ENCODE data around the gene ITGAV.
"Not testable (repeated sequence)": the region's sequence is repeated elsewhere in the genome, so short reads cannot be mapped to it uniquely, and the experiment has no call there.

The ITGAV gene

DNA sequence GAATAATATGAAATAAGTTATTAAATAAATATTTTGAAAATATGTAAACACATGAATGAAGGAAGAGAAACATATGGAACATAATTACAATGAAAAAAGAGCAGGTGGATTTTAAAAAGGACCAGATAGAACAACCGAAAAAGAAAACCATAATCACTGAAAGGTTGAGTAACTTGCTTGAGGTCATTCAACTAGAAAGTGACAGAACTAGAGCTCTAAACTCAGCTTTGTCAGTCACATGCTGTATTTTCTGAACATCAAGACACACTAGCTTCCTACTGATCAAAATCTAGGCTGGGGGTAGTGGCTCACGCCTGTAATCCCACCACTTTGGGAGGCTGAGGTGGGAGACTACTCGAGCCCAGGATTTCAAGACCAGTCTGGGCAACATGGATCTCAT lies 30.0 kb upstream of the ITGAV start:
- Mint-ChIP-seq H3K27me3 (ENCODE audit: low read depth) (no peaks in the 10 kb centered on the region), H3K36me3 (ENCODE audit: low read depth) (no peaks in the 10 kb centered on the region), H3K27ac (no peak overlapping the region), H3K4me3 (no peak overlapping the region), H3K4me1 (no peaks in the 10 kb centered on the region), H3K9me3 (peaks cover 6% of the 10 kb centered on the region)
- TF ChIP-seq, protein P1, sequence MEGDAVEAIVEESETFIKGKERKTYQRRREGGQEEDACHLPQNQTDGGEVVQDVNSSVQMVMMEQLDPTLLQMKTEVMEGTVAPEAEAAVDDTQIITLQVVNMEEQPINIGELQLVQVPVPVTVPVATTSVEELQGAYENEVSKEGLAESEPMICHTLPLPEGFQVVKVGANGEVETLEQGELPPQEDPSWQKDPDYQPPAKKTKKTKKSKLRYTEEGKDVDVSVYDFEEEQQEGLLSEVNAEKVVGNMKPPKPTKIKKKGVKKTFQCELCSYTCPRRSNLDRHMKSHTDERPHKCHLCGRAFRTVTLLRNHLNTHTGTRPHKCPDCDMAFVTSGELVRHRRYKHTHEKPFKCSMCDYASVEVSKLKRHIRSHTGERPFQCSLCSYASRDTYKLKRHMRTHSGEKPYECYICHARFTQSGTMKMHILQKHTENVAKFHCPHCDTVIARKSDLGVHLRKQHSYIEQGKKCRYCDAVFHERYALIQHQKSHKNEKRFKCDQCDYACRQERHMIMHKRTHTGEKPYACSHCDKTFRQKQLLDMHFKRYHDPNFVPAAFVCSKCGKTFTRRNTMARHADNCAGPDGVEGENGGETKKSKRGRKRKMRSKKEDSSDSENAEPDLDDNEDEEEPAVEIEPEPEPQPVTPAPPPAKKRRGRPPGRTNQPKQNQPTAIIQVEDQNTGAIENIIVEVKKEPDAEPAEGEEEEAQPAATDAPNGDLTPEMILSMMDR (IDR thresholded peaks at IDR 0.05; ENCODE audit: unreplicated experiment in 3 of 3): no peak

DNA sequence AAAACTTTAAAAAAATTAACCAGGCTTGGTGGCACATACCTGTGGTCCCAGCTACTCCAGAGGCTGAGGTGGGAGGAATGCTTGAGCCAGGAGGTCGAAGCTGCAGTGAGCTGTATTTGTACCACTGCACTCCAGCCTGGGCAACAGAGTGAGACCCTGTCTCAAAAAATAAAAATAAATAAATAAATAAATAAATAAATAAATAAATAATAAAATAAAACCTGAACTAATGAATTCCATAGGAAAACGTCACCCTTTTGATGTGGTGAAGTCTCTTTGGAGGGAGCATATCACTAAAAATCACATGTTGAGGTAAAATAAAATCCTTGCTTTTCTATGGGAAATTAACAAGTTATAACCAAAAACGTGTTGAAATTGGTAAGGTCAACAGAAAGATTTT lies 29.6 kb upstream of the ITGAV start:
- Mint-ChIP-seq H3K4me1 (no peaks in the 10 kb centered on the region), H3K27me3 (ENCODE audit: low read depth) (no peaks in the 10 kb centered on the region), H3K27ac (no peak overlapping the region), H3K36me3 (ENCODE audit: low read depth) (no peaks in the 10 kb centered on the region), H3K9me3 (peaks cover 6% of the 10 kb centered on the region), H3K4me3 (no peak overlapping the region)
- TF ChIP-seq, protein P1 (IDR thresholded peaks at IDR 0.05; ENCODE audit: unreplicated experiment in 3 of 3): no peak

DNA sequence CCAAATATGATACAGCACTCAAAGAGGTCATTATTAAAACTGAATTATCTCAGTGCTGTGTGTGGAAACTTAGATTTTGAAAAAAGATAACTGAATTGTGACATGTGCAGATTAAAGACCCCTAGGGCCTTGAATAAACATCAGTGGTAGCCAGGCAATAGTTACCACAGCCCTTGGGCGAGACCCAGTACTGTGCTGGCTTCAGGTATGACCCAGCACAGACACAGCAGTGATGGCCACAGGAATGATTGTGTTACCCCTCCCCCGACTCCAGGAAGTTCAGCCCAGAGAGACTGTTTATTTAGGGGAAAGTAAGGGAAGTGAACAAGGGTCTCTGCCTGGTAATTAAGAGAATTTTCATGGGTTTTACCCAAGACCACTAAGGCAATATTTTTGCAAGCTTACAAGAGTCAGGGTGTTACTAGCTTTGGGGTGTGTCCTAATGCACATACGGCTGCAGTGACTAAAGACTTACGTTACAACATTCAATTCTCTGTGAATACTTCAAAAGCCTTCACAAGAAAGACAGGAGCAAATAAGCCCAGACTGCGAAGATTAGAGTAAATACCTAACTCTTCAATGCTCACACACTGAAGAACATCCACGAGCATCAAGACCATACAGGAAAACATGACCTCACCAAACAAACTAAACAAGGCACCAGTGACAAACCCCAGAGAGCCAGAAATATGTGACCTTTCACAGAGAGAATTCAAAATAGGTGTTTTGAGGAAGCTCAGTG lies 28.2 kb upstream of the ITGAV start:
- peaks cover 6% of the 10 kb centered on the region for H3K9me3 Mint-ChIP-seq
- no peak overlapping the region for H3K27ac Mint-ChIP-seq
- H3K36me3 Mint-ChIP-seq (ENCODE audit: low read depth): no peaks in the 10 kb centered on the region
- H3K4me3 Mint-ChIP-seq: no peak overlapping the region
- H3K4me1 Mint-ChIP-seq: no peaks in the 10 kb centered on the region
- TF ChIP-seq, protein P1 (IDR thresholded peaks at IDR 0.05; ENCODE audit: unreplicated experiment in 3 of 3): no peak
- peaks cover 4% of the 10 kb centered on the region for H3K27me3 Mint-ChIP-seq (ENCODE audit: low read depth)

DNA sequence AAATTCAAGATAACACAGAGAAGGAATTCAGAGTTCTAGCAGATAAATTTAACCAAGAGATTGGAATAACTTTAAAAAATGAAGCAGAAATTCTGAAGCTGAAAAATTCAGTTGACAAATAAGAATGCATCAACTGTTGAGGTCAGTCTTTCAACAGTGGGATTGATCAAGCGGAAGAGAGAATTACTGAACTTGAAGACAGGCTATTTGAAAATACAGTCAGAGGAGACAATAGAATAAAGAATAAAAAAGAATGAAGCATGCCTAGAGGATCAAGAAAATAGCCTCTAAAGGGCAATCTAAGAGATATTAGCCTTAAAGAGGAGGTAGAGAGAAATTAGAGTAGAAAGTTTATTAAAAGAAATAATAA lies 27.7 kb upstream of the ITGAV start:
- Mint-ChIP-seq H3K36me3 (ENCODE audit: low read depth) (no peaks in the 10 kb centered on the region), H3K4me1 (no peaks in the 10 kb centered on the region), H3K4me3 (no peak overlapping the region), H3K27ac (no peak overlapping the region), H3K9me3 (peaks cover 6% of the 10 kb centered on the region), H3K27me3 (ENCODE audit: low read depth) (peaks cover 4% of the 10 kb centered on the region)
- TF ChIP-seq, protein P1 (IDR thresholded peaks at IDR 0.05; ENCODE audit: unreplicated experiment in 3 of 3): no peak

DNA sequence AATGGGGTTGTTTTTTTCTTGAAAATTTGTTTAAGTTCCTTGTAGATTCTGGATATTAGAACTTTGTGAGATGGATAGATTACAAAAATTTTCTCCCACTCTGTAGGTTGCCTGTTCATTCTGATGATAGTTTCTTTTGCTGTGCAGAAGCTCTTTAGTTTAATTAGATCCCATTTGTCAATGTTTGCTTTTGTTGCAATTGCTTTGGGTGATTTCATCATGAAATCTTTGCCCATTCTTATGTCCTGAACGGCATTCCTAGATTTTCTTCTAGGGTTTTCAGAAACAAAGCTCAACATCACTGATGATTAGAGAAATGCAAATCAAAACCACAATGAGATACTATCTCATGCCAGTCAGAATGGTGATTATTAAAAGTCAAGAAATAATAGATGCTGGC lies 21.3 kb upstream of the ITGAV start:
- H3K4me1 Mint-ChIP-seq: peaks cover 18% of the 10 kb centered on the region
- H3K27me3 Mint-ChIP-seq (ENCODE audit: low read depth); H3K4me3 Mint-ChIP-seq; H3K36me3 Mint-ChIP-seq (ENCODE audit: low read depth); H3K27ac Mint-ChIP-seq; H3K9me3 Mint-ChIP-seq: not testable (repeated sequence)

DNA sequence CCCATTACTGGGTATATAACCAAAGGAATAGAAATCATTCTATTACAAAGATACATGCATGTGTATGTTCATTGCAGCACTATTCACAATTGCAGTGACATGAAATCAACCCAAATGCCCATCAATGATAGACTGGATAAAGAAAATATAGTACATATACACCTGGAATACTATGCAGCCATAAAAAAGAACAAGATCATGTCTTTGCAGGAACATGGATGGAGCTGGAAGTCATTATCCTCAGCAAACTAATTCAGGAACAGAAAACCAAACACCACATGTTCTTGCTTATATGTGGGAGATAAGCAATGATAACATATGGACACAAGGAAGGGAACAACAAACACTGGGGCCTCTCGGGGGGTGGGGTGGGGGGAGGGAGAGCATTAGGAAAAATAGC lies 20.7 kb upstream of the ITGAV start:
- H3K36me3 Mint-ChIP-seq (ENCODE audit: low read depth); H3K4me3 Mint-ChIP-seq; H3K27ac Mint-ChIP-seq; H3K27me3 Mint-ChIP-seq (ENCODE audit: low read depth); H3K9me3 Mint-ChIP-seq: not testable (repeated sequence)
- peaks cover 18% of the 10 kb centered on the region for H3K4me1 Mint-ChIP-seq

DNA sequence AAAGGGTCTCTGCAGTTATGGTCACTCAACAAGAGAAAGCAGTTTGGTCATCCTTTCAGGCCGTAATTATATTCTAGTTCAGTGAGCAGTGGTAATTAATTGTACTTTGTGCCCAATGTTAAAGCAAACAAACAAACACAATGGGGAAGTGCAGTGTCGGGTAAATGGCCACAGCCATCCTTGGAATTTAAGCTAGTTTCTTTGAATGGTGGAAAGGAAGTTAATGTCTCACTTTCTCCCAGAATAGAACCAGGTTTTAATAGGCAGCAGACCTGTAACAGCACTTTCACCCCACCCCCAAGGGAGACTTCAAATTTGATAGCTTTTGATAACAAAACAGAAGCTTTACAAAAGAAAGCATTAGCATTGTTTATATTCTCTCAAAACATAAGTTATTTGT lies 20.0 kb upstream of the ITGAV start:
- peaks cover 2% of the 10 kb centered on the region for H3K9me3 Mint-ChIP-seq

More for the DNA sequence above, 20.0 kb upstream of the ITGAV start:
- TF ChIP-seq, protein P1 (IDR thresholded peaks at IDR 0.05; ENCODE audit: unreplicated experiment in 3 of 3): no peak
- Mint-ChIP-seq H3K4me3 (no peak overlapping the region), H3K36me3 (ENCODE audit: low read depth) (no peaks in the 10 kb centered on the region), H3K27ac (peak overlapping the region; percentile 74 to 88 (median 85)), H3K27me3 (ENCODE audit: low read depth) (peaks cover 4% of the 10 kb centered on the region), H3K4me1 (peaks cover 20% of the 10 kb centered on the region)
